ENCODE measurements around the gene TPH2. TPM values are rescaled to one million over a fixed set of nuclear protein-coding genes. Genes with fewer than 3 reads are reported as not detected.

TPH2 gene
- total and polyA plus RNA-seq, 9 of the 15 experiments (the other 6 are each of a cell fraction or from before 2014, with no cell fraction given): 0.06 to 0.28 (median 0.14) TPM; not detected in 4

GRCh38 chr12:71947645-71948105 is 9.0 kb downstream of the TPH2 start:
- CTCF ChIA-PET (ENCODE audit: low intra/inter-chr PET ratio): no interaction called here

More at GRCh38 chr12:71947645-71948105, 9.0 kb downstream of the TPH2 start:
- in situ Hi-C loops (cut with MboI): no loop called here
- Histone ChIP-seq H3K27me3 (ENCODE audit: control insufficient read depth in 2 of 2, insufficient read depth in 2 of 2, low read length in 2 of 2) (peaks cover 0 to 5% of the 10 kb centered on the region in 2 experiments; a peak in 3 of 5 replicates), H4K20me1 (replicated peaks; ENCODE audit: control insufficient read depth, insufficient read depth, low read length) (no peaks in the 10 kb centered on the region), H3K4me1 (replicated peaks in 1 of 2; ENCODE audit: control insufficient read depth in 2 of 2, insufficient read depth in 2 of 2, low read length in 2 of 2) (peaks cover 0 to 2% of the 10 kb centered on the region in 2 experiments; a peak in 2 of 5 replicates), H2AFZ (ENCODE audit: low read depth, low read length) (no peak overlapping the region), H3K9me3 (replicated peaks; ENCODE audit: control insufficient read depth, insufficient read depth, low read depth, low read length) (no peaks in the 10 kb centered on the region), H3K36me3 (ENCODE audit: control insufficient read depth, insufficient read depth, low read length) (no peaks in the 10 kb centered on the region), H3K9me1 (ENCODE audit: control insufficient read depth, insufficient read depth, low read length) (no peaks in the 10 kb centered on the region), H3K4me2 (ENCODE audit: insufficient read depth, low read length) (no peak overlapping the region), H3K9ac (ENCODE audit: insufficient read depth in 1 of 2, low read depth in 2 of 2, low read length in 2 of 2) (no peak overlapping the region), H3K4me3 (no peak overlapping the region), H3K79me2 (ENCODE audit: control insufficient read depth, insufficient read depth, low read length) (no peaks in the 10 kb centered on the region), H3K27ac (ENCODE audit: extremely low read depth, low read depth, low read length) (no peak overlapping the region)
- WGBS (ENCODE audit: insufficient coverage, low coverage, missing lambda C conversion rate): 17% methylated on average over 9 of the region's 9 CpGs
- no TSS peak for BruUV-seq (replicated peaks)
- intact Hi-C loops (cut with micrococcal nuclease): loop anchor here (10.0 kb wide), 1 partner anchor 533 kb away; no protein-coding TSS in a partner anchor
- POLR2A ChIA-PET: interaction anchor here (0.6 kb wide), 1 partner anchor 200 kb away, joined by 3 read pairs; no protein-coding TSS in a partner anchor
- DNase-seq (ENCODE audit: extremely low read depth in 1 of 4, low spot score in 3 of 4) (no peak), FAIRE-seq (no peak), ATAC-seq (no peak)
- TF ChIP-seq SOX6 (IDR thresholded peaks at IDR 0.05) (no peak), CGGBP1 (CRISPR knock-in tag; IDR thresholded peaks at IDR 0.05) (no peak), RFX5 (IDR thresholded peaks at IDR 0.05; ENCODE audit: low read depth, low read length) (no peak), IRF1 (CRISPR knock-in tag; IDR thresholded peaks at IDR 0.05; ENCODE audit: borderline replicate concordance) (no peak), CEBPB (tag; IDR thresholded peaks at IDR 0.05) (0 out of 2 replicates have a peak, but pooled peaks have one; percentile 7)

Measured in K562 (cell line).